SK-N-SH (cell line): Measurements from ENCODE around the gene C7orf33. TPM values are rescaled to one million over a fixed set of nuclear protein-coding genes. Genes with fewer than 3 reads are reported as not detected.

Experiments
- CTCF ChIA-PET: fragments of 300-600, 350-600 bp; formaldehyde crosslinking; extraction: SDS; loops from one replicate; lab custom pipeline; 2021; lab: Yijun Ruan, JAX
- POLR2A ChIA-PET: fragments of 350-600 bp; sonication (Branson Sonifier 250); formaldehyde crosslinking; extraction: SDS; loops from one replicate; lab custom pipeline; 2020; ENCODE audit warnings: antibody characterized with exemption, inconsistent platforms; lab: Yijun Ruan, JAX
- DNase-seq: peaks from one replicate; pipeline ENCODE4 v3.0.0; 2012
- H2AFZ ChIP-seq: fragments of 200-600 bp; sonication (generic); 2 replicates; pipeline ENCODE4 v1.8.1; 2016; ENCODE audit warnings: antibody characterized with exemption, mild to moderate bottlenecking, low read depth
- H3F3A ChIP-seq: fragments of 200-600 bp; sonication (generic); replicated peaks from 2 replicates; pipeline ENCODE3; 2016; ENCODE audit warnings: antibody characterized with exemption, mild to moderate bottlenecking; ENCODE audit not compliant: insufficient read depth
- H3K27ac ChIP-seq, 2 experiments: fragments of 200-500 bp in 1 of 2; fragments of 200-600 bp in 1 of 2; sonication (Bioruptor generic) in 1 of 2; sonication (generic), shearing (Covaris generic) in 1 of 2; 2 replicates each; pipeline versions ENCODE4 v1.5.1 to v1.6.1; 2014 to 2016; ENCODE audit warnings: low read depth in 2 of 2, inconsistent platforms in 1 of 2, low read length in 1 of 2, mild to moderate bottlenecking in 1 of 2, mixed read lengths in 1 of 2
- H3K27me3 ChIP-seq: fragments of 200-600 bp; sonication (generic), shearing (Covaris generic); 2 replicates; pipeline ENCODE4 v1.6.1; 2016; ENCODE audit warnings: mixed run types; ENCODE audit not compliant: insufficient read depth
- H3K36me3 ChIP-seq, 2 experiments: fragments of 200-500 bp in 1 of 2; fragments of 200-600 bp in 1 of 2; sonication (Bioruptor generic) in 1 of 2; sonication (generic) in 1 of 2; replicated peaks in 1 of 2; 2 replicates each; pipeline versions ENCODE3 to v1.5.1; 2014 to 2016; ENCODE audit warnings: low read length in 1 of 2, mild to moderate bottlenecking in 1 of 2; ENCODE audit not compliant: insufficient read depth in 2 of 2, control insufficient read depth in 1 of 2
- H3K4me1 ChIP-seq, 2 experiments: fragments of 200-500 bp in 1 of 2; fragments of 200-600 bp in 1 of 2; sonication (Bioruptor generic) in 1 of 2; sonication (generic), shearing (Covaris generic) in 1 of 2; 2 replicates each; pipeline versions ENCODE4 v1.5.1 to v1.6.1; 2014 to 2016; ENCODE audit warnings: low read depth in 1 of 2, low read length in 1 of 2, mixed run types in 1 of 2; ENCODE audit not compliant: insufficient read depth in 2 of 2, control insufficient read depth in 1 of 2
- H3K4me2 ChIP-seq: fragments of 200-600 bp; sonication (generic), shearing (Covaris generic); 2 replicates; pipeline ENCODE4 v1.6.1; 2017; ENCODE audit warnings: mixed run types
- H3K4me3 ChIP-seq, 2 experiments: fragments of 200-500 bp in 1 of 2; fragments of 200-600 bp in 1 of 2; sonication (Bioruptor generic) in 1 of 2; sonication (generic), shearing (Covaris generic) in 1 of 2; 2 replicates each; pipeline versions ENCODE4 v1.5.1 to v1.8.1; 2014 to 2016; ENCODE audit warnings: low read depth in 2 of 2, inconsistent platforms in 1 of 2, low read length in 1 of 2, mild to moderate bottlenecking in 1 of 2, mixed read lengths in 1 of 2, moderate library complexity in 1 of 2
- H3K79me2 ChIP-seq: fragments of 200-600 bp; sonication (generic); 2 replicates; pipeline ENCODE4 v1.8.1; 2017; ENCODE audit warnings: mild to moderate bottlenecking; ENCODE audit not compliant: insufficient read depth
- H3K9ac ChIP-seq: fragments of 200-600 bp; sonication (generic); 2 replicates; pipeline ENCODE4 v1.6.1; 2017; ENCODE audit warnings: mixed run types
- H3K9me2 ChIP-seq: fragments of 200-600 bp; sonication (generic); 2 replicates; pipeline ENCODE4 v1.6.1; 2017; ENCODE audit warnings: mixed run types
- H3K9me3 ChIP-seq: fragments of 200-600 bp; sonication (generic); 2 replicates; pipeline ENCODE4 v1.6.1; 2017; ENCODE audit warnings: mixed run types, mild to moderate bottlenecking, moderate library complexity
- H4K20me1 ChIP-seq: fragments of 200-600 bp; sonication (generic); 2 replicates; pipeline ENCODE4 v1.6.1; 2017; ENCODE audit warnings: mild to moderate bottlenecking, mixed run types; ENCODE audit not compliant: insufficient read depth
- ELF1 ChIP-seq: IDR thresholded peaks from 2 replicates; pipeline ENCODE4 v1.4.0; 2012
- EP300 ChIP-seq, 2 experiments: IDR thresholded peaks; 2 replicates each; pipeline versions ENCODE4 v1.4.0 to v1.6.1; 2012; ENCODE audit warnings: borderline replicate concordance in 1 of 2, low read depth in 1 of 2, low read length in 1 of 2
- EZH2phosphoT487 ChIP-seq: fragments of 200-600 bp; sonication (generic); IDR thresholded peaks from 2 replicates; pipeline ENCODE4 v1.6.1; 2017; ENCODE audit warnings: low read depth, mixed run types, mild to moderate bottlenecking, antibody characterized with exemption, moderate library complexity, borderline replicate concordance
- FOSL2 ChIP-seq: IDR thresholded peaks from 2 replicates; pipeline ENCODE4 v1.4.0; 2012; ENCODE audit warnings: low read depth, mild to moderate bottlenecking, moderate library complexity, borderline replicate concordance
- FOXM1 ChIP-seq: IDR thresholded peaks from 2 replicates; pipeline ENCODE4 v1.4.0; 2012; ENCODE audit warnings: low read depth, mild to moderate bottlenecking
- GABPA ChIP-seq: IDR thresholded peaks from 2 replicates; pipeline ENCODE4 v1.4.0; 2012; ENCODE audit warnings: low read depth, mild to moderate bottlenecking
- GATA2 ChIP-seq: sonication (generic); formaldehyde crosslinking; IDR thresholded peaks from 2 replicates; pipeline ENCODE4 v1.5.0; 2020; ENCODE audit warnings: mild to moderate bottlenecking, missing genetic modification reagents
- JUND ChIP-seq: IDR thresholded peaks from 2 replicates; pipeline ENCODE4 v1.4.0; 2012
- MEF2A ChIP-seq: IDR thresholded peaks from 2 replicates; pipeline ENCODE4 v1.4.0; 2012; ENCODE audit warnings: low read depth, borderline replicate concordance
- MXI1 ChIP-seq: IDR thresholded peaks from 2 replicates; pipeline ENCODE4 v1.6.1; 2012; ENCODE audit warnings: mild to moderate bottlenecking, low read depth, low read length, improper control_type of control experiment
- NFIC ChIP-seq: IDR thresholded peaks from 2 replicates; pipeline ENCODE4 v1.4.0; 2012; ENCODE audit warnings: borderline replicate concordance
- POLR2AphosphoS5 ChIP-seq: IDR thresholded peaks from 2 replicates; pipeline ENCODE4 v1.6.1; 2012; ENCODE audit warnings: low read depth, low read length
- RAD21 ChIP-seq: IDR thresholded peaks from 2 replicates; pipeline ENCODE4 v1.6.1; 2012; ENCODE audit warnings: mild to moderate bottlenecking, low read length
- RCOR1 ChIP-seq: fragments of 150-350 bp; IDR thresholded peaks from 2 replicates; pipeline ENCODE4 v1.6.1; 2017; ENCODE audit warnings: antibody characterized with exemption, low read length
- RFX5 ChIP-seq: IDR thresholded peaks from 2 replicates; pipeline ENCODE4 v1.6.1; 2012; ENCODE audit warnings: mild to moderate bottlenecking, improper control_type of control experiment, low read length
- SMC3 ChIP-seq: IDR thresholded peaks from 2 replicates; pipeline ENCODE4 v1.6.1; 2012; ENCODE audit warnings: low read depth, low read length, improper control_type of control experiment
- TAF1 ChIP-seq: IDR thresholded peaks from 2 replicates; pipeline ENCODE4 v1.6.1; 2012; ENCODE audit warnings: low read depth, mild to moderate bottlenecking, low read length, moderate library complexity, borderline replicate concordance
- WGBS: methylation state at CpG from one replicate; pipeline ENCODE4 v1.1.6; 2017; ENCODE audit warnings: low lambda C conversion rate; 5-methylcytosine and 5-hydroxymethylcytosine counted together
- polyA plus RNA-seq, 3 experiments: library from polyadenylated mRNA; depleted of rRNA; stranded (reverse); fragments of >200 nt; gene quantifications; 2 replicates each; pipeline ENCODE4 v1.2.3, GENCODE V29; 2012
- TF ChIP-seq, protein P1 (sequence below): fragments of 200-600 bp; sonication (generic); IDR thresholded peaks from 2 replicates; pipeline ENCODE4 v1.6.1; 2017; ENCODE audit warnings: antibody characterized with exemption, mild to moderate bottlenecking, moderate library complexity
- TF ChIP-seq, protein P2 (sequence below): IDR thresholded peaks from 2 replicates; pipeline ENCODE4 v1.4.0; 2012; ENCODE audit warnings: low read depth, borderline replicate concordance
- TF ChIP-seq, protein P3 (sequence below): fragments of 150-350 bp; IDR thresholded peaks from 2 replicates; pipeline ENCODE4 v1.6.1; 2016; ENCODE audit warnings: mild to moderate bottlenecking, low read depth, low read length
- TF ChIP-seq, protein P4 (sequence below): IDR thresholded peaks from 2 replicates; pipeline ENCODE4 v1.4.0; 2012; ENCODE audit warnings: low read depth, borderline replicate concordance
- TF ChIP-seq, protein P5 (sequence below): IDR thresholded peaks from 2 replicates; pipeline ENCODE4 v1.4.0; 2012; ENCODE audit warnings: low read depth

C7orf33 gene
- polyA plus RNA-seq, 1 of the 3 experiments (the other 2 are of a cell fraction): not detected

DNA sequence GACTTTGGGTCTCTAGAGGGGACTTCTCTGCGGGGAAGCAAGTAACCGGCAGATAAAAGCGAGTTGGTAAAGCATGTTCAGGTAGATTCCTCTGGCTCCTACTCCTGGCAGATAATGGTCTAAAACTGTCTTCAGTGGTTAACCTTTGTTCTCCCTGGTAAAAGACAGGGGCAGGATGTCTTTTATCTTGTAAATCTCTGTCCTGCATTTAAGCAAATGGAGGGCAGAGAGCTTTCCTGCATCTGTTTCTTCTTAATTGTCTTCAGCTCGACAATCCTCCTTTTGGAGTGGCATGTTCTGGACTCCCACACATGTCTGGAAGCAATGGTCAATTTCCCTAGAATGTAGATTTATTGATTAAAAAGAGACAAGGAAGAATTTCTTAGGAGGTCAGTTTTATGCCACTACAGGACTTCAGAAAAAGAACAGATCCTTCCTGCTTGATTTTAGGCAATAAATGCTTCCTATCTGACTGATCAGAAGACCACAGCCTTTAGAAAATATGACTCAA, 16.6 kb downstream of the C7orf33 start (continued):
- peak; percentile 95 for TF ChIP-seq POLR2AphosphoS5
- peak; percentile 93 to 96 for TF ChIP-seq EP300 (IDR thresholded peaks at IDR 0.05; ENCODE audit: borderline replicate concordance in 1 of 2, low read depth in 1 of 2, low read length in 1 of 2)
- peak; percentile 56; the same call in 1 of the 2 replicates for TF ChIP-seq FOSL2
- TF ChIP-seq, protein P1, sequence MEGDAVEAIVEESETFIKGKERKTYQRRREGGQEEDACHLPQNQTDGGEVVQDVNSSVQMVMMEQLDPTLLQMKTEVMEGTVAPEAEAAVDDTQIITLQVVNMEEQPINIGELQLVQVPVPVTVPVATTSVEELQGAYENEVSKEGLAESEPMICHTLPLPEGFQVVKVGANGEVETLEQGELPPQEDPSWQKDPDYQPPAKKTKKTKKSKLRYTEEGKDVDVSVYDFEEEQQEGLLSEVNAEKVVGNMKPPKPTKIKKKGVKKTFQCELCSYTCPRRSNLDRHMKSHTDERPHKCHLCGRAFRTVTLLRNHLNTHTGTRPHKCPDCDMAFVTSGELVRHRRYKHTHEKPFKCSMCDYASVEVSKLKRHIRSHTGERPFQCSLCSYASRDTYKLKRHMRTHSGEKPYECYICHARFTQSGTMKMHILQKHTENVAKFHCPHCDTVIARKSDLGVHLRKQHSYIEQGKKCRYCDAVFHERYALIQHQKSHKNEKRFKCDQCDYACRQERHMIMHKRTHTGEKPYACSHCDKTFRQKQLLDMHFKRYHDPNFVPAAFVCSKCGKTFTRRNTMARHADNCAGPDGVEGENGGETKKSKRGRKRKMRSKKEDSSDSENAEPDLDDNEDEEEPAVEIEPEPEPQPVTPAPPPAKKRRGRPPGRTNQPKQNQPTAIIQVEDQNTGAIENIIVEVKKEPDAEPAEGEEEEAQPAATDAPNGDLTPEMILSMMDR: no peak
- TF ChIP-seq, protein P2, sequence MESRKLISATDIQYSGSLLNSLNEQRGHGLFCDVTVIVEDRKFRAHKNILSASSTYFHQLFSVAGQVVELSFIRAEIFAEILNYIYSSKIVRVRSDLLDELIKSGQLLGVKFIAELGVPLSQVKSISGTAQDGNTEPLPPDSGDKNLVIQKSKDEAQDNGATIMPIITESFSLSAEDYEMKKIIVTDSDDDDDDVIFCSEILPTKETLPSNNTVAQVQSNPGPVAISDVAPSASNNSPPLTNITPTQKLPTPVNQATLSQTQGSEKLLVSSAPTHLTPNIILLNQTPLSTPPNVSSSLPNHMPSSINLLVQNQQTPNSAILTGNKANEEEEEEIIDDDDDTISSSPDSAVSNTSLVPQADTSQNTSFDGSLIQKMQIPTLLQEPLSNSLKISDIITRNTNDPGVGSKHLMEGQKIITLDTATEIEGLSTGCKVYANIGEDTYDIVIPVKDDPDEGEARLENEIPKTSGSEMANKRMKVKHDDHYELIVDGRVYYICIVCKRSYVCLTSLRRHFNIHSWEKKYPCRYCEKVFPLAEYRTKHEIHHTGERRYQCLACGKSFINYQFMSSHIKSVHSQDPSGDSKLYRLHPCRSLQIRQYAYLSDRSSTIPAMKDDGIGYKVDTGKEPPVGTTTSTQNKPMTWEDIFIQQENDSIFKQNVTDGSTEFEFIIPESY: peak; percentile 73; the same call in 1 of the 2 replicates
- TF ChIP-seq, all 33 proteins: peak for 20

DNA sequence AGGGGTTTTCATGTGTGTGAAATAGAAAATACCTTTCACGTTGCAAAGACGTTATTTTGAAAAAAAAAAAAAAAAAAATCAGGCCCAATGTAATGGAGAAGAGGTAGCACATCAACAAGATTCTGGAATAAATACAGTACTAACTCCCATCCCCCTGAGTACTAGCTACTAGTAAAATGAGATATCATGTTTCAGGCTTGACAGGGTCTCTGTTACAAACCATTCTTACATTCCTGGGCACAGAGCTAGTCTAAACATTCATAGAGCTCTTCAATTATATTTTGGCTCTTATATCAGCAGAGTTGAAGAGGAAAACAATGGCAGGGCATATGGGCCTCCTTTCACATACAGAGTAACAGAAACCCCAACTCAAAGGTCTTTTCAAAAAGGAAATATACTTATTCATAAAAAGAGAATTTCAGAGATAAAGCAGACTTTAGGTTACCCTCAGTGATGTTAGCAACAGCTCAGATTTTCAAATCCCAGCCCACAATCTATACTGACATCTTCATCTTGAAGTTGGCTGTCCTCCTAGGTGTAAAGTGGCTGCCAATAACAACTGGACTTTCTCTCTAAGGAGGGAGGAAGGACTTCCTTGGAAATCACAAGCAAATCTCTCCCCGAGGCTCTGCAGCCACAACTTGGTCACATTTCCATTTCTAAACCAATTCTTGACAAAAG, 18.6 kb downstream of the C7orf33 start:
- POLR2A ChIA-PET: no interaction called here
- Histone ChIP-seq H3K4me1 (peaks cover 8 to 16% of the 10 kb centered on the region in 2 experiments; a peak in 3 of 4 replicates), H3K79me2 (no peaks in the 10 kb centered on the region), H3K4me3 (no peak overlapping the region), H3K9ac (no peak overlapping the region), H3K9me3 (no peaks in the 10 kb centered on the region), H3K36me3 (no peaks in the 10 kb centered on the region), H3K27ac (peak overlapping the region; percentile 59 to 83), H2AFZ (no peak overlapping the region), H4K20me1 (no peaks in the 10 kb centered on the region), H3K9me2 (no peaks in the 10 kb centered on the region), H3K27me3 (peaks cover 4% of the 10 kb centered on the region; the same call in 1 of the 2 replicates), H3K4me2 (peak overlapping the region; percentile 35; the same call in 1 of the 2 replicates), H3F3A (peaks cover 16% of the 10 kb centered on the region)
- CTCF ChIA-PET: interaction anchor here (1.0 to 4.8 kb wide), 6 partner anchors 8 to 354 kb away, joined by 3 to 19 read pairs (median 4); no protein-coding TSS in a partner anchor
- no peak for DNase-seq
- 48% methylated on average over 3 of the region's 3 CpGs for WGBS
- TF ChIP-seq GABPA: no peak
- no peak for TF ChIP-seq MXI1
- TF ChIP-seq, protein P2: peak; percentile 73; the same call in 1 of the 2 replicates
- TF ChIP-seq TAF1: no peak
- TF ChIP-seq RFX5: no peak
- no peak for TF ChIP-seq GATA2
- TF ChIP-seq EZH2phosphoT487: no peak
- no peak; the same call in 1 of the 2 replicates for TF ChIP-seq ELF1
- TF ChIP-seq, protein P3, sequence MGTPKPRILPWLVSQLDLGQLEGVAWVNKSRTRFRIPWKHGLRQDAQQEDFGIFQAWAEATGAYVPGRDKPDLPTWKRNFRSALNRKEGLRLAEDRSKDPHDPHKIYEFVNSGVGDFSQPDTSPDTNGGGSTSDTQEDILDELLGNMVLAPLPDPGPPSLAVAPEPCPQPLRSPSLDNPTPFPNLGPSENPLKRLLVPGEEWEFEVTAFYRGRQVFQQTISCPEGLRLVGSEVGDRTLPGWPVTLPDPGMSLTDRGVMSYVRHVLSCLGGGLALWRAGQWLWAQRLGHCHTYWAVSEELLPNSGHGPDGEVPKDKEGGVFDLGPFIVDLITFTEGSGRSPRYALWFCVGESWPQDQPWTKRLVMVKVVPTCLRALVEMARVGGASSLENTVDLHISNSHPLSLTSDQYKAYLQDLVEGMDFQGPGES: no peak
- peak; percentile 67 for TF ChIP-seq FOXM1
- no peak for TF ChIP-seq RAD21
- peak; percentile 60 for TF ChIP-seq JUND
- no peak for TF ChIP-seq RCOR1
- TF ChIP-seq MEF2A: no peak
- peak; percentile 44 to 91; a peak in 3 of 4 replicates for TF ChIP-seq EP300 (IDR thresholded peaks at IDR 0.05; ENCODE audit: borderline replicate concordance in 1 of 2, low read depth in 1 of 2, low read length in 1 of 2)
- no peak for TF ChIP-seq SMC3
- TF ChIP-seq POLR2AphosphoS5: peak; percentile 86
- TF ChIP-seq, protein P4, sequence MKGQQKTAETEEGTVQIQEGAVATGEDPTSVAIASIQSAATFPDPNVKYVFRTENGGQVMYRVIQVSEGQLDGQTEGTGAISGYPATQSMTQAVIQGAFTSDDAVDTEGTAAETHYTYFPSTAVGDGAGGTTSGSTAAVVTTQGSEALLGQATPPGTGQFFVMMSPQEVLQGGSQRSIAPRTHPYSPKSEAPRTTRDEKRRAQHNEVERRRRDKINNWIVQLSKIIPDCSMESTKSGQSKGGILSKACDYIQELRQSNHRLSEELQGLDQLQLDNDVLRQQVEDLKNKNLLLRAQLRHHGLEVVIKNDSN: no peak
- peak; percentile 88 for TF ChIP-seq NFIC
- TF ChIP-seq, protein P5, sequence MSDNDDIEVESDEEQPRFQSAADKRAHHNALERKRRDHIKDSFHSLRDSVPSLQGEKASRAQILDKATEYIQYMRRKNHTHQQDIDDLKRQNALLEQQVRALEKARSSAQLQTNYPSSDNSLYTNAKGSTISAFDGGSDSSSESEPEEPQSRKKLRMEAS: 0 out of 2 replicates have a peak, but pooled peaks have one; percentile 46
